Measurements from ENCODE around the gene ZC3H18. TPM values are rescaled to one million over a fixed set of nuclear protein-coding genes. Genes with fewer than 3 reads are reported as not detected.

Gene ZC3H18
- polyA plus RNA-seq, 3 donors: 11.1 to 27.0 (median 26.0) TPM

DNA sequence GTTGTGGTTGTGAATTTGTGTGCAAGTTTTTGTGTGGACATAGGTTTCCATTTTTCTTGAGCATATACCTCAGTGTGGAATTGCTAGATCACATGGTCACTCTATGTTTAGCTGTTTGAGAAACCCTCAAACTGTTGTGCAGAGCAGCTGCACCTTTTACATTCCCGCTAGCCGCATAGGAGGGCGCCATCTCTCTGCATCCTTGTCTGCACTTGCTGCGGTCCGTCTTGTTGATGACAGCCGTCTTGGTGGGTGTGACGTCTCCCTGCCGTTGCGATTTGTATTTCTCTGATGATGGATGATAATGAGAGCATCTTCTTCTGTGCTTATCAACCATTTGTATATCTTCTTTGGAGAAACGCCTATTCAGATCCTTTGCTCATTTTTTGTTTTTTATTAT lies 43.1 kb downstream of the ZC3H18 start:
- WGBS, 3 donors: 87 to 95% (median 88%) methylated on average over 10 of the region's 10 CpGs
- no peak overlapping the region for H3K27ac ChIP-seq (ENCODE audit: low read depth, low read length)

DNA sequence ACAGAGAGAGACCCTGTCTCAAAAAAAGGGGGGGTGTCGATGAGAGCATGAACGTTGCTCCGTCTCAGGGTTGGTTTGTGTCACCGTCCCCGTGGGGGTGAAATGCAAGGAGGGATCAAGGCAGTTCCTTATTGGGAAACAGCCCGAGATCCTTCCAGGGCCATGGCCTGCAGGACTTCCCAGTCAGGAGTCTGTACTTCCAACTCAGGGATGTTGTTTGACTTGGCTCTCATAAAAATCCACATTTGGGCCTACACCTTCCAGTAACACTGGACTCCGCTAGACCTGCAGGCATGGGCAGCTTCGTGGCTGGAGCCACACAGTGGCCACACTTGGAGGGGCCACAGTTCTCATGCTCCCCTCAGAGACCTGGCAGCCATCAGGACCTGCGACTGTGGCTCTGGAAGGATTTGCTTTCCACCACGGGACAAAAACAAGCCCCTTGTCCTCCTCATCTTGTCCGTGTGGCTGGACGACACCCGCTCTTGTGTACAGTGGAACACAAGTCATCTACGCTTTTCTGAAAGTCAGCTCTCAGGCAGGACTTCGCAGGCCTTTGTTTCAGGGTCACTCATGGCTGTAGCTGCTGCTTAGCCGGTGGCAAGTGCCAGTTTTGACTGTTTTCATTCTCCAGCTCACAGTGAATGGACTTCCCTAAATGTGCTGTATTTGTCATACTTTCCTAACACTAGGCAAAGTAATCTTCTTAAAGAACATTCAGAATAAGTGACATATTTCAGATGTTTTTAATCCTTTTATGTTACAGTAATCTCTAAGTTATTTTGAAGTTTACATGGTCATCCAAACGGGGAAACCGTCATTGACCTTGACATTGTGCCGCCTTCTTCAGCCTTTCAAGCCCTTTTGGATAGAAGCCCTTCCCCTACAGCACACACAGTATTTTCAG lies 44.0 kb downstream of the ZC3H18 start:
- WGBS, 3 donors: 58 to 85% (median 82%) methylated on average over 19 of the region's 19 CpGs
- no peak overlapping the region for H3K27ac ChIP-seq (ENCODE audit: low read depth, low read length)

GRCh38 chr16:88614818-88615580 lies 44.8 kb downstream of the ZC3H18 start:
- WGBS, 3 donors: 54 to 92% (median 90%) methylated on average over 19 of the region's 19 CpGs
- no peak overlapping the region for H3K27ac ChIP-seq (ENCODE audit: low read depth, low read length)

DNA sequence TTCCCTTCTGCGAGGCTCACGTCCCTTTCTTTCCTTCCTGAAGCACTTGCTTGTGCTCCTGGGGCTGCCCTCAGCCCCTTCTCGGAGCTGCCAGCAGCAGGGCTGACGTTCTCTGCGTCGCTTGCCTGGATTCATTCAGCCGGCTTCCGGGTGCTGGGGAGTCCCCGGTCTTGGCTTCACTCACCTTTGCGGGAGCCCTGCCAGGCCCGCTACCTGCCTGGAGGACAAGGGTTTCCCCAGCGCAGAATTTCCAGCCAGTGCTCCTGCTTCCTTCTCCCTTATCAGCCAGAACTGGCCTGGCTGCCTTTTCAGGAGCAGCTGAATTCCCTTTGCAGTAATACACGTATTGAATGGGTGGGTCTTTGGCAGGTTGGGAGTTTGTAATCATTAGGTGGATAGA lies 46.1 kb downstream of the ZC3H18 start:
- 34 to 82% (median 72%) methylated on average over 13 of the region's 13 CpGs for WGBS, 3 donors
- H3K27ac ChIP-seq (ENCODE audit: low read depth, low read length): no peak overlapping the region

GRCh38 chr16:88616736-88617135 lies 46.5 kb downstream of the ZC3H18 start:
- H3K27ac ChIP-seq (ENCODE audit: low read depth, low read length): no peak overlapping the region
- WGBS, 3 donors: 68 to 95% (median 86%) methylated on average over 12 of the region's 12 CpGs

DNA sequence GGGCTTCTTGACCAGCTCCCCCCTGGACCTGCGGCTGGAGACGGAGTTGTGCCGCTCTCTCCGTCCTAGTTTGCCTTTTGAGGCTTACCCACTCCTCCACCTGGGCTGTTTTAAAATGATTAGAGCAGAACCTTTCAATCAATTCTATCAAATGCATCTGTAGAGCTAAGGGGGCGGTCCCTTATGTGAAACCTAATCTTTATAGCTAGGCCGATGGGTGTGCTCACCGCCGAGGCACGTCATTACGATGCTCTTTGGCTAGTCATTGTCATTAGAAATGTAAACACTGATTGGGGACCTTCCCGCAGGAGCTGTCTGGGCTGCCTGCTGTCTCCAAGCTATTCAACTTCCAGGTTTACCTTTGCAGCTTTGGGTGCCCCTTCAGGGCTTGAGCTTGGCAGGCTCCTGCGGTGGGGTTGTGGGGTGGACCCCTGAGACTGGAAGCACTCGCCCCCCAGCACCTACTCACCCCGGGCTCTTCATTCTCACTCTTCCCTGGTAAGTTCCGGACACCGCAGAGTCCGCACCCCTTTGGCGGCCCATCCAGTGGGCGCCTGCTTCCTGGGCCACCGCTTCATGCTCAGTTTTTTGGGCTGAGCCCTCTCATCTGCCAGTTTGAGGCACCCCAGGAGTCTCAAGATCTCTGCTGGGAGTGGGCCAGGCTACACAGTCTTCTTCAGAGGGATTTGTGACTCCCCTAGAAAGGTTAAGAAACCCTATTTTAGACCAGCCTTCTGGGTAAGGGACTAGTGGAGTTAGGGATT lies 47.2 kb downstream of the ZC3H18 start:
- WGBS, 3 donors: 78 to 93% (median 91%) methylated on average over 20 of the region's 20 CpGs
- H3K27ac ChIP-seq (ENCODE audit: low read depth, low read length): no peak overlapping the region

DNA sequence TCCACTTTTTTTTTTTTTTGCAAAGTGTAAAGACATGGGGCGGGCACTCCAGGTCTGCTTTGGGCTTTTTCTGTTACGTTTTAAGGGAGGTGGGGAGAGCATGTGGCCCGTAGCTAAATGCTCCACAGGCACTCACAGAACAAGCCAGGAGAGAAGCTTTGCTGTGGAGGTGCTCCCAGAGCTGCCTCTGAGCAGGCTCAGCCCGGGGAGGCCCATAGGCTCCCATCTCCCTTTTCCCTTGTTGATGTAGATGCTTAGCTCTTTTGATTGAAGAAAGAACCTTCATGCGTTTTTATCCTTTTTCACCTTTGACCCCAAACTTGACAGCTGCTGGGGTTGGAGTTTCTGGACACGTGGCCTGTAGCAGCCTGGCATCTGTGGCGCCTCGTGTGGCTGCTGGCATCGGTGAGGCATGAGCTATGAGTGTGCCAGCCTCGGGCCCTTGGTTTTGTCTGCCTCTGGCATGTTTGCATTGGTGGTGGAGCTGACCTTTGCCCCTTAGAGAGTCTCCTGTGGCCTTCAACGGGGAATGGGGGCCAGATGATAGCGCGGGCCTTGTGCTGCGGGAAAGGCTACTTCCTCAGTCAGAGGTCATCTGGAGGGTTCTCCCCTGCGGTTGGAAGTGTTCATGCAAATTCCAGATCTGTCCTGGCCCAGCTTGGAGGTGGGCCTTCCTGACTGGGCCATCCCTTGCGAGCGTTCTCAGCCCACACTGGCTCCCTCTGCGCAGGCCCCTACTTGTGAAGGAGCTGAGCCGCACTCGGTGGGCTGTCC lies 48.2 kb downstream of the ZC3H18 start:
- no peak overlapping the region for H3K27ac ChIP-seq (ENCODE audit: low read depth, low read length)
- WGBS, 3 donors: 66 to 81% (median 74%) methylated on average over 20 of the region's 20 CpGs

- 88 to 94% (median 88%) methylated on average over 18 to 19 of the region's 19 CpGs for WGBS, 3 donors
- H3K27ac ChIP-seq (ENCODE audit: low read depth, low read length): no peak overlapping the region
Observed at GRCh38 chr16:88618956-88619667, 48.9 kb downstream of the ZC3H18 start.

- no peak overlapping the region for H3K27ac ChIP-seq (ENCODE audit: low read depth, low read length)
- WGBS, 3 donors: 89 to 94% (median 90%) methylated on average over 14 of the region's 14 CpGs
Observed at GRCh38 chr16:88619859-88620815, 49.9 kb downstream of the ZC3H18 start.

DNA sequence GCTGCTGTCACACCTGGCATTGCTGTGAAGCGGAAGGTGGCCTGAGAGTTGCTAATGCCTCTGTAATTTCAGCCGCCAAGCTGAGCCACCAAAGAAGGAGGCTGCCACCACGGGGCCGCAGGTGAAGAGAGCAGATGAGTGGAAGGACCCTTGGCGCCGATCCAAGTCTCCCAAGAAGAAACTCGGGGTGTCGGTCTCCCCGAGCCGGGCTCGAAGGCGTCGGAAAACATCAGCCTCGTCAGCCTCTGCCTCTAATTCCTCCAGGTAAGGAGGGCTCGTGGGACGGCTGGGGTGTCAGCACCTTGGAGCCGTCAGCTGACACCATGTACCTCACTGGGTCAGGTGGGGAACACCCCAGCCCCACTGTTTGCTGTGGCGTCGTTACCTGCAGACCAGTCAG lies 51.9 kb downstream of the ZC3H18 start:
- H3K27ac ChIP-seq (ENCODE audit: low read depth, low read length): no peak overlapping the region
- WGBS, 3 donors: 88 to 93% (median 89%) methylated on average over 19 of the region's 19 CpGs

GRCh38 chr16:88622866-88623265 lies 52.7 kb downstream of the ZC3H18 start:
- WGBS, 3 donors: 95 to 98% (median 96%) methylated on average over 29 of the region's 29 CpGs
- no peak overlapping the region for H3K27ac ChIP-seq (ENCODE audit: low read depth, low read length)

DNA sequence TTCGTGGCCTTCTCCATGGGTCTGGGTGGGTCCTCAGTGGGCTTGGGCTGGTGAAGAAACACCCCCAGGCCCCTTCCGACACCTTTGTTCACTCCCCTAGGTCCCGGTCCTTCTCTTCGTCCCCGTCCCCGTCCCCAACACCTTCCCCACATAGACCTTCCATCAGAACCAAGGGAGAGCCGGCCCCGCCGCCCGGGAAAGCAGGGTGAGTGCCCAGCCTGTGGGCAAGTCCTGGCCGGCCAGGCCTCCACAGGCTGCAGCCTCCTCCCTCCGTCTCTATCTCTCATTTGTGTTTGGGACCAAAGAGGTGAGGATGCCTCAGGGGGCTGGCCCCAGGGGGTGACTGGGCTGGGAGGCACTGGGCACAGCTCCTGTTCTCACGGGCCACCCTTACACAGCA lies 53.7 kb downstream of the ZC3H18 start:
- no peak overlapping the region for H3K27ac ChIP-seq (ENCODE audit: low read depth, low read length)
- 93 to 96% (median 94%) methylated on average over 13 of the region's 13 CpGs for WGBS, 3 donors

GRCh38 chr16:88624481-88624880 lies 54.3 kb downstream of the ZC3H18 start:
- H3K27ac ChIP-seq (ENCODE audit: low read depth, low read length): no peak overlapping the region
- WGBS, 3 donors: 94 to 96% (median 95%) methylated on average over 18 of the region's 18 CpGs

GRCh38 chr16:88624977-88625576 lies 54.9 kb downstream of the ZC3H18 start:
- H3K27ac ChIP-seq (ENCODE audit: low read depth, low read length): no peak overlapping the region
- 83 to 89% (median 89%) methylated on average over 17 of the region's 17 CpGs for WGBS, 3 donors

GRCh38 chr16:88626646-88627045 lies 56.4 kb downstream of the ZC3H18 start:
- H3K27ac ChIP-seq (ENCODE audit: low read depth, low read length): no peak overlapping the region
- 93 to 95% (median 95%) methylated on average over 9 of the region's 9 CpGs for WGBS, 3 donors

Measured in adipose tissue (tissue), 3 donors.